Tibial nerve (tissue), 4 donors: Measurements from ENCODE around the gene TOP1. TPM values are rescaled to one million over a fixed set of nuclear protein-coding genes. Genes with fewer than 3 reads are reported as not detected.

Source experiments
- DNase-seq, 2 donors: peaks; one replicate each; pipeline ENCODE4 v3.0.0-alpha.2; 2019; ENCODE audit warnings: low spot score in 2 of 2
- H3K27ac ChIP-seq, 4 donors: fragments of 200-600 bp; sonication (generic) in 3 of 4; one replicate each; pipeline ENCODE4 v1.5.1; 2017 to 2019; ENCODE audit warnings: mild to moderate bottlenecking in 1 of 4
- H3K27me3 ChIP-seq, 2 donors: fragments of 200-600 bp; sonication (generic) in 1 of 2; one replicate each; pipeline versions ENCODE4 v1.5.1 to v1.6.0; 2017 to 2019
- H3K36me3 ChIP-seq, 3 donors: fragments of 200-600 bp; sonication (generic); one replicate each; pipeline ENCODE4 v1.5.1; 2018 to 2019
- H3K4me1 ChIP-seq, 4 donors: fragments of 200-600 bp; sonication (generic) in 3 of 4; one replicate each; pipeline ENCODE4 v1.5.1; 2017 to 2019
- H3K4me3 ChIP-seq, 4 donors: fragments of 200-600 bp; sonication (generic) in 3 of 4; one replicate each; pipeline ENCODE4 v1.5.1; 2017 to 2019; ENCODE audit warnings: mild to moderate bottlenecking in 1 of 4, moderate library complexity in 1 of 4
- H3K9me3 ChIP-seq, 4 donors: fragments of 200-600 bp; sonication (generic) in 3 of 4; one replicate each; pipeline ENCODE4 v1.5.1; 2017 to 2019
- EP300 ChIP-seq, 2 donors: sonication (generic); formaldehyde crosslinking; IDR thresholded peaks; one replicate each; pipeline ENCODE4 v1.6.1; 2017; ENCODE audit warnings: antibody characterized with exemption in 2 of 2, mild to moderate bottlenecking in 1 of 2
- POLR2A ChIP-seq, 2 donors: fragments of 450-650 bp; IDR thresholded peaks; one replicate each; pipeline ENCODE4 v1.6.1; 2017; ENCODE audit warnings: antibody characterized with exemption in 2 of 2, mild to moderate bottlenecking in 2 of 2, moderate library complexity in 2 of 2
- WGBS, 2 donors: methylation state at CpG; one replicate each; pipeline ENCODE4 v1.1.5; 2018; 5-methylcytosine and 5-hydroxymethylcytosine counted together
- total RNA-seq, 4 donors: library from RNA; depleted of rRNA; stranded (reverse); fragments of >200 nt; gene quantifications; one replicate each; pipeline ENCODE4 v1.1.0, GENCODE V29; 2016
- TF ChIP-seq, protein P1 (sequence below), 5 experiments: fragments of 200-600 bp in 3 of 5; fragments of 450-650 bp in 2 of 5; sonication (generic) in 3 of 5; IDR thresholded peaks; one replicate each; pipeline ENCODE4 v1.5.1; 2016 to 2019; ENCODE audit warnings: antibody characterized with exemption in 5 of 5, mild to moderate bottlenecking in 3 of 5, moderate library complexity in 2 of 5

The TOP1 gene
- total RNA-seq, 4 donors from 2014 or later: 17.9 to 29.1 (median 23.1) TPM

DNA sequence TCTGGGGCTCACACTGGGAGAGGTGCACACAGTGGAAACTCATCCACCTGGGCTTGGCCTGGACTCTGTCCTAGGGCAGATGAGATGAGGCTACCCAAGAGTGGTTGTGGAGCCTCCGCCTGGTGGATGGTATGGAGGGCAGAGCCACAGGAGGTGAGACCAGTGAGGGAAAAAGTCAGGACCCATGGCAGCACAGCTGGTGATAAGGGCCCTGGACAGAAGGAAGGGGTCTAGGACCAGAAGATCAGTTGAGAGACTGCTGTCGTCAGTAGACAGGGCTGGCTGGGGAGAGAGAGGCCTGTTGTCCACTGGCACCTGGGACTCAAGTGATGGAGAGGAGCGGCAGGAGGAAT lies 138.5 kb downstream of the TOP1 start:
- no peaks in the 10 kb centered on the region for H3K9me3 ChIP-seq
- no peaks in the 10 kb centered on the region for H3K27me3 ChIP-seq
- peaks cover 2 to 96% (median 51%) of the 10 kb centered on the region in 3 donors for H3K36me3 ChIP-seq
- WGBS, 2 donors: 90 to 94% methylated on average over 3 of the region's 3 CpGs
- no peak for DNase-seq
- H3K27ac ChIP-seq: peak overlapping the region in 1 of 4 donors; percentile 22
- peaks cover 0 to 6% (median 1%) of the 10 kb centered on the region in 4 donors for H3K4me1 ChIP-seq
- no peak overlapping the region for H3K4me3 ChIP-seq
- no peak for TF ChIP-seq EP300 (IDR thresholded peaks at IDR 0.05)
- no peak for TF ChIP-seq POLR2A (IDR thresholded peaks at IDR 0.05)
- TF ChIP-seq, protein P1, sequence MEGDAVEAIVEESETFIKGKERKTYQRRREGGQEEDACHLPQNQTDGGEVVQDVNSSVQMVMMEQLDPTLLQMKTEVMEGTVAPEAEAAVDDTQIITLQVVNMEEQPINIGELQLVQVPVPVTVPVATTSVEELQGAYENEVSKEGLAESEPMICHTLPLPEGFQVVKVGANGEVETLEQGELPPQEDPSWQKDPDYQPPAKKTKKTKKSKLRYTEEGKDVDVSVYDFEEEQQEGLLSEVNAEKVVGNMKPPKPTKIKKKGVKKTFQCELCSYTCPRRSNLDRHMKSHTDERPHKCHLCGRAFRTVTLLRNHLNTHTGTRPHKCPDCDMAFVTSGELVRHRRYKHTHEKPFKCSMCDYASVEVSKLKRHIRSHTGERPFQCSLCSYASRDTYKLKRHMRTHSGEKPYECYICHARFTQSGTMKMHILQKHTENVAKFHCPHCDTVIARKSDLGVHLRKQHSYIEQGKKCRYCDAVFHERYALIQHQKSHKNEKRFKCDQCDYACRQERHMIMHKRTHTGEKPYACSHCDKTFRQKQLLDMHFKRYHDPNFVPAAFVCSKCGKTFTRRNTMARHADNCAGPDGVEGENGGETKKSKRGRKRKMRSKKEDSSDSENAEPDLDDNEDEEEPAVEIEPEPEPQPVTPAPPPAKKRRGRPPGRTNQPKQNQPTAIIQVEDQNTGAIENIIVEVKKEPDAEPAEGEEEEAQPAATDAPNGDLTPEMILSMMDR (IDR thresholded peaks at IDR 0.05): no peak

DNA sequence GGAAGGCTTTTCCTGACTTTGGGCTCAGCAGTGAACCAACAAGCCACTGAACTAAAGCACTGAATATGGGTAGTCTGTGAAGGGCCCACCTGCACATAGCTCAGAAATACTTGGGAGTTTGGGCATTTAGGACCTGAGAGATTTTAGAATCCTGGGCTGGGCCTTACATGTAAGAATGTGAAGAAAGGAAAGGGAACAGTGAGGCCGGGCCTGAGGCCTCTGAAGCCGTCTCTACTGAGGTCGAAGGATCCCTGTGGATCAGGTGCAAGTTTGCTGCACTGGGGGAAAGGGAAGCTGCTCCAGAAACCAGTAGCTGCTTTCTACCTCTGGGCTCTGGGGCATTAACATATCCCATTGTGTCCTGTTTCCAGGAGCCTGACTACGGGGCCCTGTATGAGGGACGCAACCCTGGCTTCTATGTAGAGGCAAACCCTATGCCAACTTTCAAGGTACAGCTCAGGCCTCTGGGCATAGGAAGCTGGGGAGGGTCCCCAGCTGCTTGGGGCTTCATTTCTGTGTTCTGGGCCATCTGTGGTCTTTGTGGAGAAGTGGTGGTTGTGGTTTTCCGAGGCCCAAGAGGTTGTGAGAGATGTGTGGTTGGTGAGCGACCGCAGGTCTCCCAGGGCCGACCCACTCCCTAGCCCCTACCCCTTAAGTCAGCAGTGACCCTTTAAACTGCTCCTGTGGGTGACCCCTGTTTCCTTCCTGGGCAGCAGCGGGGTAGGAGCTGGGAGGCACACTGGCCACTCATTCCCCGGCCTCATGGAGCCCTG lies 139.0 kb downstream of the TOP1 start:
- Histone ChIP-seq H3K27me3 (no peaks in the 10 kb centered on the region), H3K27ac (peak overlapping the region in 2 of 4 donors; percentile 22 to 50), H3K4me3 (no peak overlapping the region), H3K4me1 (peaks cover 0 to 12% (median 3%) of the 10 kb centered on the region in 4 donors), H3K36me3 (peaks cover 2 to 97% (median 45%) of the 10 kb centered on the region in 3 donors), H3K9me3 (no peaks in the 10 kb centered on the region)
- 82 to 85% methylated on average over 11 of the region's 11 CpGs for WGBS, 2 donors
- DNase-seq: no peak
- TF ChIP-seq POLR2A (IDR thresholded peaks at IDR 0.05) (no peak), EP300 (IDR thresholded peaks at IDR 0.05) (no peak)
- TF ChIP-seq, protein P1 (IDR thresholded peaks at IDR 0.05): no peak

DNA sequence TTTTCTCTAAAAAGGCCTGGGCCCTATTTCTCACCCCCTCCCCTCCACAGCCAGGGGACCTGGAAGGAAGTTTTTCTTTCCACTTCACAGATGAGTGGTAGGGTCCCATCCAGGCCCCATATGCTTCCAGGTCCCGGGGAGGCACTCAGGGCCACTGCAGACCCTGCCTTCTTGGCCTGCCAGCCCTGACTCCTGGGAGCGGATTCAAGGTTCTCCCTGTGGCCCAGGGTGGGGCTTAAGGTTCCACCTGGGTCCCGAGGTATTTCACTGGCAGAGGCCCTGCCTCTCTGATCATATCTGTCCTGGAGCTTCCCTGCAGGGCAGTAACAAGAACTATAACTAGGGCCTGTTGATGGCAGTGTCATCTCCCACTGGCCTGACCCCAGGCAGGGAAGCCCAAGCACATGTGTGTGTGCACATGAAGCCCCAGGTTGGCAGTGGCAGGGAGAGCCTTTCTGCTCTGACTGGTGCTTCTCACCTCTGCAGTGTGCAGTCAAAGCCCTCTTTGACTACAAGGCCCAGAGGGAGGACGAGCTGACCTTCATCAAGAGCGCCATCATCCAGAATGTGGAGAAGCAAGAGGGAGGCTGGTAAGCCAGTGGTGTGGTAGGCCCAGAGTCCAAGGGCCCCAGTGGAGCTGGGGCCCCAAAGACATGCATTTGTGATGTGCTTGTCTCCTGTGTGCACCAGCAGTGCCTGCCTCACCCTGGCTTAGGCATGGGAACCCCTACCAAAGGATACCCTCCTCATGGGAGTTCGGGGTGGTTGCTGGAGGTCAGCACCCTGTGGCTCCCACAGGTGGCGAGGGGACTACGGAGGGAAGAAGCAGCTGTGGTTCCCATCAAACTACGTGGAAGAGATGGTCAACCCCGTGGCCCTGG lies 139.9 kb downstream of the TOP1 start:
- no peaks in the 10 kb centered on the region for H3K9me3 ChIP-seq
- WGBS, 2 donors: 91 to 93% methylated on average over 9 to 10 of the region's 10 CpGs
- TF ChIP-seq, protein P1 (IDR thresholded peaks at IDR 0.05): no peak
- TF ChIP-seq POLR2A (IDR thresholded peaks at IDR 0.05): no peak
- TF ChIP-seq EP300 (IDR thresholded peaks at IDR 0.05): no peak
- peaks cover 2 to 92% (median 39%) of the 10 kb centered on the region in 3 donors for H3K36me3 ChIP-seq
- no peak for DNase-seq
- peak overlapping the region in 1 of 4 donors; percentile 50 for H3K27ac ChIP-seq
- no peak overlapping the region for H3K4me3 ChIP-seq
- H3K4me1 ChIP-seq: peaks cover 0 to 20% (median 7%) of the 10 kb centered on the region in 4 donors
- H3K27me3 ChIP-seq: no peaks in the 10 kb centered on the region

DNA sequence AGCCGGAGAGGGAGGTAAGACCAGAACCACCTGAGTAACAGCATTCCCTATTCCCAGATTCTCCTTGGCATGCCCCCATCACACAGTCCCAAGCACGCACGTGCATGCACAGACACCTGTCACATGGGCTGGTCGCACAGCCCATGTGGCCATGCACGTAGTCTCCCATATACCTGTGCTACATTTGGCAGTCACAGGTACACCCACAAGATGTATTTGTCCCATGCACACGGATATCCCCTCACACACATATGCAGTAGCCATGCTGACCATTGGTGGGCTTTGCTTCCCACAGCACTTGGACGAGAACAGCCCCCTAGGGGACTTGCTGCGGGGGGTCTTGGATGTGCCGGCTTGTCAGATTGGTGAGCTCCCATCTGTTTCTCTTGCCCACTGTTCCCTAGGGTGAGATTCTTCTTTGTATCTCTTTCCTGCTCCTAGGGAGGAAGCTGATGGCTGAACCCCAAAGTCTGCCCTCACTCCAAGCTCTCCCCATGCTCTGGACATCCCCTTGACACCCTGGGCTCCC lies 140.6 kb downstream of the TOP1 start:
- Histone ChIP-seq H3K36me3 (peaks cover 2 to 92% (median 35%) of the 10 kb centered on the region in 3 donors), H3K9me3 (no peaks in the 10 kb centered on the region), H3K27ac (no peak overlapping the region)

More for the DNA sequence above, 140.6 kb downstream of the TOP1 start:
- H3K4me1 ChIP-seq: peaks cover 0 to 28% (median 10%) of the 10 kb centered on the region in 4 donors
- 84 to 92% methylated on average over 8 to 9 of the region's 9 CpGs for WGBS, 2 donors
- TF ChIP-seq POLR2A (IDR thresholded peaks at IDR 0.05): no peak
- TF ChIP-seq, protein P1 (IDR thresholded peaks at IDR 0.05): no peak
- no peak for TF ChIP-seq EP300 (IDR thresholded peaks at IDR 0.05)
- no peaks in the 10 kb centered on the region for H3K27me3 ChIP-seq
- no peak overlapping the region for H3K4me3 ChIP-seq
- peak in 1 of 2 donors; percentile 5 for DNase-seq
